DOHH2 (cell line): ENCODE results near the gene FAM241B.

Experiments
- EZH2phosphoT487 ChIP-seq: fragments of 200-600 bp; sonication (generic); IDR thresholded peaks from 2 replicates; pipeline ENCODE4 v1.6.1; 2017; ENCODE audit warnings: borderline replicate concordance, mild to moderate bottlenecking, antibody characterized with exemption, low read length, moderate library complexity, mixed read lengths
- TF ChIP-seq, protein P1 (sequence below): fragments of 200-600 bp; sonication (generic); IDR thresholded peaks from one replicate; pipeline ENCODE4 v1.5.1; 2014; ENCODE audit warnings: antibody characterized with exemption, mild to moderate bottlenecking, low read depth, low read length; ENCODE audit not compliant: poor library complexity, severe bottlenecking

DNA sequence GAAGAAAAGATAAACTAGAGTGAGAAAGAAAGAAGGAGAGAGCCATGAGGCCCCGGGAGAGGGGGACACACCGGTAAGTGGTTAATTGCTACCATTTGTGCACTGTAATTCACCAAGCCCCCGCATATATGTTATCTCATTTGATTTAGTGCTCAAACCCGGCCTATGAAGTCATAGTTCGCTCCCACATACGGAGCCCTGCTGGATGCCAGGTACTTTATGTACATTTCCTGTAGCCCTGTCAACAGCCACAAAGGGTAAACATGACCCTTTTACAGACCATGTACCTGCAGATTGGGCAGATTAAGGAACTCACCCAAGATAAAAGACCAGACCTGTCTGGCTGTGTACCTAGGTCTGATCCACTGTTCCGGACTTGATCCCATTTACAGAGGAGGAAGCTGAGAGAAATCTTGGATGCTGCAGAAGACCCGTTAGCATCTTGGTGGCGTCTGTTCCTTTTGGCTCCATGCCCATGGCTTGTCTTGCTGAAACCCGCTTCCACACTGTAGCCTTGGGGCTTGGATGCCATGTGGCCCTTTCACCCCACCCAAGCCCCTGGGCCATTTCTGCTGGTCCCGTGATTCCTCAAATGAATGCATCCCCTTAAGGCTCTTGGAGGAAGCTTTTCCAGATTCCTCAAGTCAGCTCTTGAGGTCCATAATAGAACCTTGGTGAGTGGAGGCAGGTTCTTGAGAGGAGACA is 32.3 kb downstream of the FAM241B start:
- TF ChIP-seq, protein P1, sequence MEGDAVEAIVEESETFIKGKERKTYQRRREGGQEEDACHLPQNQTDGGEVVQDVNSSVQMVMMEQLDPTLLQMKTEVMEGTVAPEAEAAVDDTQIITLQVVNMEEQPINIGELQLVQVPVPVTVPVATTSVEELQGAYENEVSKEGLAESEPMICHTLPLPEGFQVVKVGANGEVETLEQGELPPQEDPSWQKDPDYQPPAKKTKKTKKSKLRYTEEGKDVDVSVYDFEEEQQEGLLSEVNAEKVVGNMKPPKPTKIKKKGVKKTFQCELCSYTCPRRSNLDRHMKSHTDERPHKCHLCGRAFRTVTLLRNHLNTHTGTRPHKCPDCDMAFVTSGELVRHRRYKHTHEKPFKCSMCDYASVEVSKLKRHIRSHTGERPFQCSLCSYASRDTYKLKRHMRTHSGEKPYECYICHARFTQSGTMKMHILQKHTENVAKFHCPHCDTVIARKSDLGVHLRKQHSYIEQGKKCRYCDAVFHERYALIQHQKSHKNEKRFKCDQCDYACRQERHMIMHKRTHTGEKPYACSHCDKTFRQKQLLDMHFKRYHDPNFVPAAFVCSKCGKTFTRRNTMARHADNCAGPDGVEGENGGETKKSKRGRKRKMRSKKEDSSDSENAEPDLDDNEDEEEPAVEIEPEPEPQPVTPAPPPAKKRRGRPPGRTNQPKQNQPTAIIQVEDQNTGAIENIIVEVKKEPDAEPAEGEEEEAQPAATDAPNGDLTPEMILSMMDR = no peak
- TF ChIP-seq EZH2phosphoT487 = no peak
